Activated CD4-positive, alpha-beta T cell treated with anti-CD3 and anti-CD28 coated beads, Interleukin-2, amount 50 U/mL, for 24 hours (primary cell): ENCODE data around the gene ZFAND3.
"Not testable (repeated sequence)": the region's sequence is repeated elsewhere in the genome, so short reads cannot be mapped to it uniquely, and the experiment has no call there.

Source experiments
- DNase-seq, 2 donors: peaks; one replicate each; pipeline ENCODE4 v3.0.0-alpha.2; 2020; ENCODE audit warnings: low read depth in 1 of 2, low spot score in 1 of 2

ZFAND3 gene

GRCh38 chr6:38119516-38119915 is 300.0 kb downstream of the ZFAND3 start:
- no peak for DNase-seq

- not testable (repeated sequence) for DNase-seq
Observed at GRCh38 chr6:38124224-38124926, 304.8 kb downstream of the ZFAND3 start.

GRCh38 chr6:38127284-38127683 is 307.8 kb downstream of the ZFAND3 start:
- DNase-seq, result no peak

- peak in 1 of 2 donors; percentile 2 for DNase-seq
Observed at GRCh38 chr6:38131527-38131965, 312.0 kb downstream of the ZFAND3 start.

- no peak for DNase-seq
Observed at GRCh38 chr6:38133932-38134703, 314.6 kb downstream of the ZFAND3 start.

- no peak for DNase-seq
Observed at GRCh38 chr6:38134704-38135088, 315.2 kb downstream of the ZFAND3 start.

- no peak for DNase-seq
Observed at GRCh38 chr6:38136547-38136946, 317.0 kb downstream of the ZFAND3 start.

- DNase-seq, result no peak
Observed at GRCh38 chr6:38137608-38138265, 318.2 kb downstream of the ZFAND3 start.

- no peak for DNase-seq
Observed at GRCh38 chr6:38138374-38138773, 318.8 kb downstream of the ZFAND3 start.

GRCh38 chr6:38141085-38141484 is 321.6 kb downstream of the ZFAND3 start:
- DNase-seq, result no peak

GRCh38 chr6:38141716-38142115 is 322.2 kb downstream of the ZFAND3 start:
- no peak for DNase-seq

GRCh38 chr6:38142178-38142902 is 322.8 kb downstream of the ZFAND3 start:
- DNase-seq, result no peak

GRCh38 chr6:38143191-38144150 is 323.9 kb downstream of the ZFAND3 start:
- no peak for DNase-seq

- no peak for DNase-seq
Observed at GRCh38 chr6:38144365-38144945, 324.9 kb downstream of the ZFAND3 start.

GRCh38 chr6:38146021-38146733 is 326.6 kb downstream of the ZFAND3 start:
- DNase-seq, result no peak

- no peak for DNase-seq
Observed at GRCh38 chr6:38146734-38147027, 327.2 kb downstream of the ZFAND3 start.

- DNase-seq, result no peak
Observed at GRCh38 chr6:38148606-38149005, 329.1 kb downstream of the ZFAND3 start.

GRCh38 chr6:38149531-38149930 is 330.0 kb downstream of the ZFAND3 start:
- no peak for DNase-seq

GRCh38 chr6:38150021-38150420 is 330.5 kb downstream of the ZFAND3 start:
- no peak for DNase-seq
